ENCODE data around the gene TRIM74. TPM values are rescaled to one million over a fixed set of nuclear protein-coding genes. Genes with fewer than 3 reads are reported as not detected.
A peak's percentile ranks its signal among the peaks of the same experiment; 100 is the strongest.
"Not testable (repeated sequence)": the region's sequence is repeated elsewhere in the genome, so short reads cannot be mapped to it uniquely, and the experiment has no call there.

TRIM74 gene
- 0.33 TPM in 1 of 2 replicates, not detected in the other for total RNA-seq

DNA sequence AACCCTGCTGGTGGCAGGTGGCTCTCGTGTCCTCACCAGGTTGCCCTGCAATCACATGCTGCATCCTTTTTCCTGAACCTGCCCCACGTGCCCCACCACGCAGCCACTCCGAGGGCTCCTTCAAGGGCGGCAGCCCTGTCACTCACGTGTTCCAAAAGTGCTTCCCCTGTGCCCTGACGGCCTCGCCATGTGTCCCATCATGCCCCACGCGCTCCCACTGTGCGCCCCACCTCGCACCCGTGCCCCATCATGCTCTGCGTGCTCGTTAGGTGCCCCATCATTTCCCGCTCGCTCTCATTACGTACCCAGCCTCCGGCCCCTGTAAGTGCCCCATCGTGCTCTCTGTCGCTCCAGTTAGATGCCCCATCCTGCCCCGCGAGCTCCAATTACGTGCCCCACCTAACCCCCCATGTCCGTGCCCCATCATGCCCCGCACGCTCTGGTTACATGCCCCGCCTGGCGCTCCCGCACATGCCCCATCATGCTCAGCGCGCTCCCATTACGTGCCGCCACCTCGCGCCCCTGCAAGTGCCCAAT lies at the start of gene TRIM74:
Gene TRIM74 (minus strand): TSS at position 487 of the 537 bp plus-strand sequence. CDS start 3,309 bp downstream, outside the sequence.
- H3K4me3 ChIP-seq (ENCODE audit: low read depth, low read length); H3K27me3 ChIP-seq (ENCODE audit: control insufficient read depth, insufficient read depth, low read length); H3K36me3 ChIP-seq (ENCODE audit: control insufficient read depth, insufficient read depth, low read length); DNase-seq (ENCODE audit: low read depth): not testable (repeated sequence)

DNA sequence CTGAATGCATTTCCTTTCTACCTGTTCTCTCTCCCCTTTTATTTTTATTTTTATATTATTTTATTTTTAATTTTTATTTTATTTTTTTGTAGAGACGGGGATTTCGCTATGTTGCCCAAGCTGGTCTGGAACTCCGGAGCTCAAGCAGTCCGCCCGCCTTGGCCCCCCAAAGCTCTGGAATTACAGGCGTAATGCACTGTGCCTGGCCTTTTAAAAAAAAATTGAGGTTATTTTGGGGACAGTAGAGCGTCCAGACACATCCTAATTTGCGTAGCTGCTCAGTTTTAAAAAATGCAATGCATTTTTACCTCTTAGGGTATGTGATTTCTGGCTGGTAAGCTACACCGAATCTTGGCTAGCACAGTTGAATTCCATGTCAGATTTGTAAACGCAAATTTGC lies 37.2 kb upstream of the TRIM74 start:
- H3K4me3 ChIP-seq (ENCODE audit: low read depth, low read length): peak overlapping the region; percentile 37
- DNase-seq (ENCODE audit: low read depth); H3K27me3 ChIP-seq (ENCODE audit: control insufficient read depth, insufficient read depth, low read length); H3K36me3 ChIP-seq (ENCODE audit: control insufficient read depth, insufficient read depth, low read length): not testable (repeated sequence)

- H3K27me3 ChIP-seq (ENCODE audit: control insufficient read depth, insufficient read depth, low read length); H3K36me3 ChIP-seq (ENCODE audit: control insufficient read depth, insufficient read depth, low read length): not testable (repeated sequence)
- peak; percentile 23 for DNase-seq (ENCODE audit: low read depth)
- H3K4me3 ChIP-seq (ENCODE audit: low read depth, low read length): peak overlapping the region; percentile 67
Observed at GRCh38 chr7:73005693-73006447, 36.6 kb upstream of the TRIM74 start.

DNA sequence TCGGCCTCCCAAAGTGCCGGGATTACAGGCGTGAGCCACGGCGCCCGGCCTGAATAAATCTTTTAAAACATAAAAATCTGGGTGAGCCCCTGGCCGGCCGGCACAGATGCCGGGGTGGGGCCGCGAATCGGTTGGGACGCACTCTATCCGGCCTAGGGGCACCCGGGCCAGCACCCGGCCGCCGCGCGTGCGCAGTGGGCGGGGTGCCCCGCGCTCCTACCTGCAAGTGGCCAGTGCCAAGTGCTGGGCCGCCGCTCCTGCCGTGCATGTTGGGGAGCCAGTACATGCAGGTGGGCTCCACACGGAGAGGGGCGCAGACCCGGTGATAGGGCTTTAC lies 36.1 kb upstream of the TRIM74 start:
- not testable (repeated sequence) for H3K27me3 ChIP-seq (ENCODE audit: control insufficient read depth, insufficient read depth, low read length); H3K36me3 ChIP-seq (ENCODE audit: control insufficient read depth, insufficient read depth, low read length); DNase-seq (ENCODE audit: low read depth)
- peak overlapping the region; percentile 67 for H3K4me3 ChIP-seq (ENCODE audit: low read depth, low read length)

DNA sequence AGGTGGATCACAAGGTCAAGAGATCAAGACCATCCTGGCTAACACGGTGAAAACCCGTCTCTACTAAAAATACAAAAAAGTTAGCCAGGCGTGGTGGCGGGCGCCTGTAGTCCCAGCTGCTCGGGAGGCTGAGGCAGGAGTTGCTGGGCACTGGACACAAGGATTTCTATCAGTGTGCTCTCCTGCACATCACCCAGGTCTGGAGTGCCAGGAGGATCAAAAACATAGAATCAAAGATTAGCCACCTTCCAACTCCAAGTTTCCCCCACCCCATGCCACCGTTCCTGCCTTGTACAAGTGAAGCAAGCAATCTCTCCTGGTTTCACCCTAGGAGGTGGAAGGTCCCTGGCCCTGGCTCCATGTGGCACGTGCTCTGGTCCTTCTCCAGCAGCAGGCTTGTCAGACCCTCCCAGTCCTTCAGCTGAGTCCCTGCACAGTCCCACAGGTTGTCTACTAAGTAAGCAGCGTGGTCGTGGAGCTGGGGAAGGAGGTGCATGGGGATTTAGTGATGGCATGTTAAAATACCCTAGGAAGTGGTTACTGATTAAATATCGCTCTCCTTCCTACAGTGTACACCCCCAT lies 28.7 kb upstream of the TRIM74 start:
- H3K36me3 ChIP-seq (ENCODE audit: control insufficient read depth, insufficient read depth, low read length); H3K4me3 ChIP-seq (ENCODE audit: low read depth, low read length); H3K27me3 ChIP-seq (ENCODE audit: control insufficient read depth, insufficient read depth, low read length); DNase-seq (ENCODE audit: low read depth): not testable (repeated sequence)

DNA sequence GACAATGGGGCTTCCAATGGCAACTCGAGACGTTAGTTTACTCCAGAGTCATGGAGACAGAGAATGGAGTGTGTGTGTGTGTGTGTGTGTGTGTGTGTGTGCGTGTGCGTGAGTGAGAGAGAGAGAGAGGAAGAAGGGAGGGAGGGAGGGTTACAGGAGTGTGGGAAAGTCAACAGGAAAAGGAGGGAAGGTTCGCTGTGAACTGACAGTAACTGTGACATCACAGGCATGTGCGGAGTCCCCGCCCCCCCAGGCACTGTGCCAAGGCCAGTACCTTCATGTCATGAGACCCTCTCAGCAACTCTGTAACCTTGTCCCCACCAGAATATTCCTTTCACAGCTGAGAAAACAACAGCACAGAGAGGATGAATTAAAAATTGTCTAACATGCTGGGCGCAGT lies 28.2 kb upstream of the TRIM74 start:
- not testable (repeated sequence) for DNase-seq (ENCODE audit: low read depth); H3K36me3 ChIP-seq (ENCODE audit: control insufficient read depth, insufficient read depth, low read length); H3K27me3 ChIP-seq (ENCODE audit: control insufficient read depth, insufficient read depth, low read length); H3K4me3 ChIP-seq (ENCODE audit: low read depth, low read length)

- DNase-seq (ENCODE audit: low read depth); H3K4me3 ChIP-seq (ENCODE audit: low read depth, low read length); H3K27me3 ChIP-seq (ENCODE audit: control insufficient read depth, insufficient read depth, low read length); H3K36me3 ChIP-seq (ENCODE audit: control insufficient read depth, insufficient read depth, low read length): not testable (repeated sequence)
Observed at GRCh38 chr7:72995484-72995883, 26.2 kb upstream of the TRIM74 start.

GRCh38 chr7:72990146-72990913 lies 21.1 kb upstream of the TRIM74 start:
- H3K27me3 ChIP-seq (ENCODE audit: control insufficient read depth, insufficient read depth, low read length); H3K36me3 ChIP-seq (ENCODE audit: control insufficient read depth, insufficient read depth, low read length); DNase-seq (ENCODE audit: low read depth); H3K4me3 ChIP-seq (ENCODE audit: low read depth, low read length): not testable (repeated sequence)

DNA sequence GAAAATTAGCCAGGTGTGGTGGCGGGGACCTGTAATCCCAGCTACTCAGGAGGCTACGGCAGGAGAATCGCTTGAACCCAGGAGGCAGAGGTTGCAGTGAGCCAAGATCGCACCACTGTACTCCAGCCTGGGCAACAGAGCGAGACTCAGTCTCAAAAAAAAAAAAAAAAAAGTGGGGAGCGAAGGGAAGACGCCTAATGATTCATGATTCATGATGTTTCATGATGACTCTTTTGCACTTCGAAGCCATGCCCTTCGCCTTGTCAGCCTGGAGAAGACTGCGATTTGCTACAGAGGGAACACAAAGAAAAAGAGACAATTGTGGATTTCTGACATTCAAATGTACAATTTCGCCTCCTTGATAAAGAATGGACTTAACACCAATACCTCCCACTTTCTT lies 12.8 kb upstream of the TRIM74 start:
- H3K27me3 ChIP-seq (ENCODE audit: control insufficient read depth, insufficient read depth, low read length); DNase-seq (ENCODE audit: low read depth); H3K36me3 ChIP-seq (ENCODE audit: control insufficient read depth, insufficient read depth, low read length); H3K4me3 ChIP-seq (ENCODE audit: low read depth, low read length): not testable (repeated sequence)

DNA sequence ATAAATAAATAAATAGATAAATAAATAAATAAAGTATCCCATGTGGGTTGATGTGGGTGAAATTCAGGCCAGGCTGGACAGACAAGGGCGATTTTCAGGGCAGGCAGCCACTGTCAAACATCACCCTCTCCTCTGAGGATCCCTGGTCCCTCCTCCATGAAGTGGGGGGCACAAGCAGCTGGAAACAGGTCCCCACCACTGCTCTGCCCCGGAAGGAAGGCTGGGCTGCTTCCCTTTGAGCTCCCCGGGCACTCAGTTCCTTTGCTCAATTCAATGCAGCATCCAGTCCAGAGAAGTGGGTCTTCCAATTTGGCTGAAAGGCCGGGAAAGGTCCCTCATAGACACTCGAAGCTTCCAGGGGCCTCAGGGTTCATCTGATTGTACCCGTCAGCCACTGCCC lies 11.1 kb upstream of the TRIM74 start:
- not testable (repeated sequence) for H3K4me3 ChIP-seq (ENCODE audit: low read depth, low read length); H3K36me3 ChIP-seq (ENCODE audit: control insufficient read depth, insufficient read depth, low read length); DNase-seq (ENCODE audit: low read depth); H3K27me3 ChIP-seq (ENCODE audit: control insufficient read depth, insufficient read depth, low read length)

DNA sequence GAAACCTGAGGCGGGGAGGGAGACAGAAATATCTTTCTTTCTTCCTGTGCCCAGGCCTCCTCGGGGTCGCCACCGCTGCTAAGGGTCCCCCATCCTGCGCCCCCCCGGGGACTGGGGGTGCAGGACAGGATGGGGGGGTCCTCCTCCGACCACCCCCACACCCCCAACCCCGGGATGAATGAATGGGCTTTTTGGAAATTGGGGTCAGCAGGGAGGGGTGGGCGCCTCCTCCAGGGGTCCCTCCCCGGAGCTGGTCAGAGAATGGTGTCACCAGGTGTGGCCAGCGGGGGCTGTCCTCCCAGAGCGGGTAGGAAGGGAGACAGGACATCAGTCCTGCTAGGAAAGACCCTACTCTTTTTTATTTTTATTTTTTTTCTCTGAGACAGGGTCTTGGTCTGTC lies 7.2 kb upstream of the TRIM74 start:
- H3K36me3 ChIP-seq (ENCODE audit: control insufficient read depth, insufficient read depth, low read length); H3K27me3 ChIP-seq (ENCODE audit: control insufficient read depth, insufficient read depth, low read length); DNase-seq (ENCODE audit: low read depth); H3K4me3 ChIP-seq (ENCODE audit: low read depth, low read length): not testable (repeated sequence)

GRCh38 chr7:72975656-72976286 lies 6.5 kb upstream of the TRIM74 start:
- H3K36me3 ChIP-seq (ENCODE audit: control insufficient read depth, insufficient read depth, low read length); H3K4me3 ChIP-seq (ENCODE audit: low read depth, low read length); DNase-seq (ENCODE audit: low read depth); H3K27me3 ChIP-seq (ENCODE audit: control insufficient read depth, insufficient read depth, low read length): not testable (repeated sequence)

DNA sequence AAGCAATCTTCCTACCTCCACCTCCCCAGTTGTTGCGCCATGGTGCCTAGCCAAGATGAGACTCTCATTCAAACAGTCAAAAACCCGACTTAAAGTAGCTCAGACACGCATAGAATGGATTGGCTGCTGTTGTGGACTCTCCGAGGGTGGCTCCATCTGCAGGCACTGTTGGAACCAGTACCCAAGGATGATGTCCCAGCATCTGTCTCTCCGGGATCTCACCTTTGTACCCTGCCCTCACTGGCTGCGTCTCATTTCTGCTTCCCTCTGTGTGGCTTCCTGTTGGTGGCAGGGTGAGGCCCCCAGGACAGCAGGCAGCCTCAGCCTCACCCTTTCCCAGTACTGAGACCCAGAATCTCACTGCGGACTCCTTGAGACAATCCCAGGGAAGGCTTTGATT lies 5.5 kb upstream of the TRIM74 start:
- not testable (repeated sequence) for H3K36me3 ChIP-seq (ENCODE audit: control insufficient read depth, insufficient read depth, low read length); H3K4me3 ChIP-seq (ENCODE audit: low read depth, low read length); H3K27me3 ChIP-seq (ENCODE audit: control insufficient read depth, insufficient read depth, low read length); DNase-seq (ENCODE audit: low read depth)

DNA sequence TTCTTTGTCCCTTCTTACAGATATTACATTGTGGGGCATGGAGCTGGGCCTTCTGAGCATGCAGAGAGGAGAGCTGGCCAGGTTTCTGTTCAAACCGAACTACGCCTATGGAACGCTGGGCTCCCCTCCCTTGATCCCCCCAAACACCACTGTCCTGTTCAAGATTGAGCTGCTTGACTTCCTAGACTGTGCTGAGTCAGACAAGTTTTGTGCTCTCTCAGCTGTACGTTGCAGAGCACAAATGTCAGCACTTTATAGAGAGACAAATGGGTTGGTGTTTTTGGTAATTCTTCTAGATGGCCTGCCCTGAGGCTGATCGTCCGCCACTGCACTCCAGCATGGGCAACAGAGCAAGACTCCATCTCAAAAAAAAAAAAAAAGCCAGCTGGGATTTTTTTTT lies 2.2 kb upstream of the TRIM74 start:
- H3K4me3 ChIP-seq (ENCODE audit: low read depth, low read length); H3K27me3 ChIP-seq (ENCODE audit: control insufficient read depth, insufficient read depth, low read length); DNase-seq (ENCODE audit: low read depth); H3K36me3 ChIP-seq (ENCODE audit: control insufficient read depth, insufficient read depth, low read length): not testable (repeated sequence)

Measured in kidney epithelial cell (primary cell).